Neural cell (in vitro differentiated cells): ENCODE data around the gene PAEP. TPM values are rescaled to one million over a fixed set of nuclear protein-coding genes. Genes with fewer than 3 reads are reported as not detected.

Experiments
- H2AFZ ChIP-seq: fragments of 200-600, 300-800 bp; sonication (generic), shearing (Covaris generic); 2 replicates; pipeline ENCODE4 v1.6.0; 2014; ENCODE audit warnings: low read depth, mild to moderate bottlenecking, antibody characterized with exemption, low read length, moderate library complexity
- H3F3A ChIP-seq: fragments of 200-600 bp; shearing (Covaris generic); 2 replicates; pipeline ENCODE4 v1.6.1; 2016; ENCODE audit warnings: mild to moderate bottlenecking, moderate library complexity, mixed read lengths, antibody characterized with exemption, low read length; ENCODE audit not compliant: insufficient read depth, poor library complexity, severe bottlenecking
- H3K27ac ChIP-seq: fragments of 200-600, 300-800 bp; sonication (generic), shearing (Covaris generic); 2 replicates; pipeline ENCODE4 v1.5.1; 2014; ENCODE audit warnings: mild to moderate bottlenecking, low read length, moderate library complexity
- H3K27me3 ChIP-seq: fragments of 300-800, 200-600 bp; sonication (generic), shearing (Covaris generic); 2 replicates; pipeline ENCODE4 v1.6.0; 2014; ENCODE audit warnings: mild to moderate bottlenecking, low read depth, low read length, moderate library complexity; ENCODE audit not compliant: insufficient read depth
- H3K36me3 ChIP-seq: fragments of 300-800, 200-600 bp; sonication (generic), shearing (Covaris generic); 2 replicates; pipeline ENCODE4 v1.5.1; 2014; ENCODE audit warnings: mild to moderate bottlenecking, antibody characterized with exemption, low read length, moderate library complexity; ENCODE audit not compliant: insufficient read depth
- H3K4me2 ChIP-seq: fragments of 300-800, 200-600 bp; sonication (generic), shearing (Covaris generic); 2 replicates; pipeline ENCODE4 v1.6.0; 2014; ENCODE audit warnings: mild to moderate bottlenecking, low read length
- H3K4me3 ChIP-seq: fragments of 300-800, 200-600 bp; sonication (generic), shearing (Covaris generic); 2 replicates; pipeline ENCODE4 v1.5.1; 2014; ENCODE audit warnings: mild to moderate bottlenecking, low read length, moderate library complexity
- H3K79me2 ChIP-seq: fragments of 200-600 bp; shearing (Covaris generic); replicated peaks from 2 replicates; pipeline ENCODE4 v1.6.0; 2014; ENCODE audit warnings: mild to moderate bottlenecking, low read length, moderate library complexity; ENCODE audit not compliant: insufficient read depth
- H3K9ac ChIP-seq: fragments of 300-800, 200-600 bp; sonication (generic), shearing (Covaris generic); 2 replicates; pipeline ENCODE4 v1.6.1; 2016; ENCODE audit warnings: mild to moderate bottlenecking, low read length, mixed read lengths
- H3K9me2 ChIP-seq: fragments of 200-600 bp; shearing (Covaris generic); 2 replicates; pipeline ENCODE4 v1.6.1; 2016; ENCODE audit warnings: mild to moderate bottlenecking, low read length, mixed read lengths; ENCODE audit not compliant: insufficient read depth
- H3K9me3 ChIP-seq: fragments of 200-600, 300-800 bp; sonication (generic), shearing (Covaris generic); 2 replicates; pipeline ENCODE4 v1.6.1; 2016; ENCODE audit warnings: mild to moderate bottlenecking, mixed run types, low read length, moderate library complexity, mixed read lengths
- H4K20me1 ChIP-seq: fragments of 200-600 bp; shearing (Covaris generic); 2 replicates; pipeline ENCODE4 v1.6.1; 2016; ENCODE audit warnings: mild to moderate bottlenecking, mixed run types; ENCODE audit not compliant: insufficient read depth
- EP300 ChIP-seq: fragments of 450-650 bp; conservative IDR thresholded peaks from 2 replicates; pipeline ENCODE4 v1.6.1; 2014; ENCODE audit warnings: antibody characterized with exemption, mild to moderate bottlenecking, moderate library complexity; ENCODE audit not compliant: poor library complexity, severe bottlenecking
- EZH2 ChIP-seq: fragments of 200-600, 300-800 bp; shearing (Covaris generic), sonication (generic); IDR thresholded peaks from 2 replicates; pipeline ENCODE4 v1.6.1; 2014; ENCODE audit warnings: antibody characterized with exemption, low read length, borderline replicate concordance, mild to moderate bottlenecking; ENCODE audit not compliant: insufficient read depth, poor library complexity, severe bottlenecking
- MXI1 ChIP-seq: fragments of 450-650 bp; conservative IDR thresholded peaks from 2 replicates; pipeline ENCODE4 v1.6.1; 2014; ENCODE audit warnings: antibody characterized with exemption, mild to moderate bottlenecking; ENCODE audit not compliant: poor library complexity, severe bottlenecking
- POLR2AphosphoS5 ChIP-seq: IDR thresholded peaks from 2 replicates; pipeline ENCODE4 v1.6.1; 2012
- RAD21 ChIP-seq: fragments of 450-650 bp; conservative IDR thresholded peaks from 2 replicates; pipeline ENCODE4 v1.6.1; 2014; ENCODE audit warnings: antibody characterized with exemption, mild to moderate bottlenecking, moderate library complexity
- SMC3 ChIP-seq: fragments of 450-650 bp; conservative IDR thresholded peaks from 2 replicates; pipeline ENCODE4 v1.6.1; 2014; ENCODE audit warnings: antibody characterized with exemption, mild to moderate bottlenecking, moderate library complexity; ENCODE audit not compliant: poor library complexity
- TAF1 ChIP-seq: IDR thresholded peaks from 2 replicates; pipeline ENCODE4 v1.6.1; 2012; ENCODE audit warnings: low read depth
- polyA plus RNA-seq: library from polyadenylated mRNA; depleted of rRNA; stranded (reverse); fragments of >200 nt; gene quantifications from 2 replicates; pipeline ENCODE4 v1.2.3, GENCODE V29; 2014
- TF ChIP-seq, protein P1 (sequence below): IDR thresholded peaks from 2 replicates; pipeline ENCODE4 v1.6.1; 2012; ENCODE audit warnings: borderline replicate concordance
- TF ChIP-seq, protein P2 (sequence below): fragments of 450-650 bp; IDR thresholded peaks from 2 replicates; pipeline ENCODE4 v1.5.1; 2014; ENCODE audit warnings: antibody characterized with exemption, mild to moderate bottlenecking, moderate library complexity; ENCODE audit not compliant: poor library complexity, severe bottlenecking

The PAEP gene
- polyA plus RNA-seq, 1 donor from 2014 or later, result not detected

DNA sequence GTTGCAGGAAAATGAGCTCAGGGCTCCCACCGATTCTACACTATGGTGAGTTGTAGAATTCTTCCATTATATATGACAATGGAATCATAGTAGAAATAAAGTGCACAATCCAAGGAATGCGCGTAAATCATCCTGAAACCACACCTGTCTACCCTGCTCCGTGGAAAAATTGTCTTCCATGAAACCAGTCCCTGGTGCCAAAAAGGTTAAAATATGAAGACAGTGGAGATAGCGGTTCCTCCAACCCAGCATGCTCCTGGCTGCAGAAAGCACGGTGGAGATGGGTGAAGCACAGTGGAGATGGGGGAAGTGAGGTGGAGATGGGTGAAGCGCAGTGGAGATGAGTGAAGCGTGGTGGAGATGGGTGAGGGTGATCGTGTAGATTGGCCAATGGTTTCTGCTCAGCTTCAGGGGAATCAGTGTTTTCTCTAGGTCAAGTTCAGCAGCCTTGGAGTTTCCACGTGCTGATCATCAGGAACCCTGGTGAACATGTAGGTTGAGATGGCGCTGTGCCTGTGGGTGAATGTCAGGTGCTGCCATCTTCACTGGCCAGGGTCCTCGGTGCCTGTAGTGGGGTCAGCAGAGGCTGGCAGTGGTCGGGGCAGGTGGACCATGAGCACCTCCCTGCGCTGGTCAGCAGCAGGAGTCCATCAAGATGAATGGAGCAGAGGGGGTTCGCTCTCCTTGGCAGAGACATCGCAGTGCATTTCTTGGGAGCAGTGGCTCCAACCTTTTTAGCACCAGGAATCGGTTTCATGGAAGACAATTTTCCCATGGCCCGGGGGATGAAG is 20.3 kb downstream of the PAEP start:
- Histone ChIP-seq H3K27ac (no peak overlapping the region), H4K20me1 (no peaks in the 10 kb centered on the region), H2AFZ (no peak overlapping the region), H3F3A (no peaks in the 10 kb centered on the region), H3K36me3 (no peaks in the 10 kb centered on the region), H3K4me2 (no peak overlapping the region), H3K4me3 (no peak overlapping the region), H3K27me3 (peaks cover 5% of the 10 kb centered on the region), H3K9me2 (no peaks in the 10 kb centered on the region), H3K79me2 (no peaks in the 10 kb centered on the region), H3K9ac (no peak overlapping the region), H3K9me3 (no peaks in the 10 kb centered on the region)
- no peak for TF ChIP-seq SMC3
- TF ChIP-seq, protein P1, sequence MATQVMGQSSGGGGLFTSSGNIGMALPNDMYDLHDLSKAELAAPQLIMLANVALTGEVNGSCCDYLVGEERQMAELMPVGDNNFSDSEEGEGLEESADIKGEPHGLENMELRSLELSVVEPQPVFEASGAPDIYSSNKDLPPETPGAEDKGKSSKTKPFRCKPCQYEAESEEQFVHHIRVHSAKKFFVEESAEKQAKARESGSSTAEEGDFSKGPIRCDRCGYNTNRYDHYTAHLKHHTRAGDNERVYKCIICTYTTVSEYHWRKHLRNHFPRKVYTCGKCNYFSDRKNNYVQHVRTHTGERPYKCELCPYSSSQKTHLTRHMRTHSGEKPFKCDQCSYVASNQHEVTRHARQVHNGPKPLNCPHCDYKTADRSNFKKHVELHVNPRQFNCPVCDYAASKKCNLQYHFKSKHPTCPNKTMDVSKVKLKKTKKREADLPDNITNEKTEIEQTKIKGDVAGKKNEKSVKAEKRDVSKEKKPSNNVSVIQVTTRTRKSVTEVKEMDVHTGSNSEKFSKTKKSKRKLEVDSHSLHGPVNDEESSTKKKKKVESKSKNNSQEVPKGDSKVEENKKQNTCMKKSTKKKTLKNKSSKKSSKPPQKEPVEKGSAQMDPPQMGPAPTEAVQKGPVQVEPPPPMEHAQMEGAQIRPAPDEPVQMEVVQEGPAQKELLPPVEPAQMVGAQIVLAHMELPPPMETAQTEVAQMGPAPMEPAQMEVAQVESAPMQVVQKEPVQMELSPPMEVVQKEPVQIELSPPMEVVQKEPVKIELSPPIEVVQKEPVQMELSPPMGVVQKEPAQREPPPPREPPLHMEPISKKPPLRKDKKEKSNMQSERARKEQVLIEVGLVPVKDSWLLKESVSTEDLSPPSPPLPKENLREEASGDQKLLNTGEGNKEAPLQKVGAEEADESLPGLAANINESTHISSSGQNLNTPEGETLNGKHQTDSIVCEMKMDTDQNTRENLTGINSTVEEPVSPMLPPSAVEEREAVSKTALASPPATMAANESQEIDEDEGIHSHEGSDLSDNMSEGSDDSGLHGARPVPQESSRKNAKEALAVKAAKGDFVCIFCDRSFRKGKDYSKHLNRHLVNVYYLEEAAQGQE, result no peak
- TF ChIP-seq EZH2, result no peak
- no peak for TF ChIP-seq TAF1
- TF ChIP-seq, protein P2, sequence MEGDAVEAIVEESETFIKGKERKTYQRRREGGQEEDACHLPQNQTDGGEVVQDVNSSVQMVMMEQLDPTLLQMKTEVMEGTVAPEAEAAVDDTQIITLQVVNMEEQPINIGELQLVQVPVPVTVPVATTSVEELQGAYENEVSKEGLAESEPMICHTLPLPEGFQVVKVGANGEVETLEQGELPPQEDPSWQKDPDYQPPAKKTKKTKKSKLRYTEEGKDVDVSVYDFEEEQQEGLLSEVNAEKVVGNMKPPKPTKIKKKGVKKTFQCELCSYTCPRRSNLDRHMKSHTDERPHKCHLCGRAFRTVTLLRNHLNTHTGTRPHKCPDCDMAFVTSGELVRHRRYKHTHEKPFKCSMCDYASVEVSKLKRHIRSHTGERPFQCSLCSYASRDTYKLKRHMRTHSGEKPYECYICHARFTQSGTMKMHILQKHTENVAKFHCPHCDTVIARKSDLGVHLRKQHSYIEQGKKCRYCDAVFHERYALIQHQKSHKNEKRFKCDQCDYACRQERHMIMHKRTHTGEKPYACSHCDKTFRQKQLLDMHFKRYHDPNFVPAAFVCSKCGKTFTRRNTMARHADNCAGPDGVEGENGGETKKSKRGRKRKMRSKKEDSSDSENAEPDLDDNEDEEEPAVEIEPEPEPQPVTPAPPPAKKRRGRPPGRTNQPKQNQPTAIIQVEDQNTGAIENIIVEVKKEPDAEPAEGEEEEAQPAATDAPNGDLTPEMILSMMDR, result no peak
- no peak for TF ChIP-seq RAD21
- TF ChIP-seq POLR2AphosphoS5, result no peak
- no peak for TF ChIP-seq EP300
- TF ChIP-seq MXI1, result no peak

DNA sequence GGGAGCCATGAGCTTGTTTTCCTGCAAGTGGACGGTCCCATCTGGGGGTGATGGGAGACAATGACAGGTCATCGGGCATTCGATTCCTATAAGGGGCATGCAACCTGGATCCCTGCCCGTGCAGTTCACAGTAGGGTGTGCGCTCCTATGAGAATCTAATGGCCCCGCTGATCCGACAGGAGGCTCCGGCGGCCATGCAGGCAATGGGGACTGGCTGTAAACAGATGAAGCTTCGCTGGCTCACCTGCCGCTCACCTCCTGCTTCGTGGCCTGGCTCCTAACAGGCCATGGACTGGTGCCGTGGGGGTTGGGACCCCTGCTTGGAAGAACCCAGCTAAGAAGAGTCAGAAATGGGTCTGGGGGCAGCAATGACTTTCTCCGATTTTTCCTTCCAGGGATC is 21.0 kb downstream of the PAEP start:
- Histone ChIP-seq H3K27ac (no peak overlapping the region), H3K36me3 (no peaks in the 10 kb centered on the region)
- TF ChIP-seq, protein P2, result no peak
- TF ChIP-seq, protein P1, result no peak
- TF ChIP-seq POLR2AphosphoS5 (no peak), MXI1 (no peak), RAD21 (no peak), TAF1 (no peak), EZH2 (no peak), EP300 (no peak), SMC3 (no peak)

More for the DNA sequence above, 21.0 kb downstream of the PAEP start:
- Histone ChIP-seq H3K9me3 (no peaks in the 10 kb centered on the region), H3F3A (no peaks in the 10 kb centered on the region), H3K4me2 (no peak overlapping the region), H2AFZ (no peak overlapping the region), H3K4me3 (no peak overlapping the region), H4K20me1 (no peaks in the 10 kb centered on the region), H3K9me2 (no peaks in the 10 kb centered on the region), H3K27me3 (peaks cover 5% of the 10 kb centered on the region), H3K79me2 (no peaks in the 10 kb centered on the region), H3K9ac (no peak overlapping the region)
